ENCODE data around the gene LIG1.

The LIG1 gene

DNA sequence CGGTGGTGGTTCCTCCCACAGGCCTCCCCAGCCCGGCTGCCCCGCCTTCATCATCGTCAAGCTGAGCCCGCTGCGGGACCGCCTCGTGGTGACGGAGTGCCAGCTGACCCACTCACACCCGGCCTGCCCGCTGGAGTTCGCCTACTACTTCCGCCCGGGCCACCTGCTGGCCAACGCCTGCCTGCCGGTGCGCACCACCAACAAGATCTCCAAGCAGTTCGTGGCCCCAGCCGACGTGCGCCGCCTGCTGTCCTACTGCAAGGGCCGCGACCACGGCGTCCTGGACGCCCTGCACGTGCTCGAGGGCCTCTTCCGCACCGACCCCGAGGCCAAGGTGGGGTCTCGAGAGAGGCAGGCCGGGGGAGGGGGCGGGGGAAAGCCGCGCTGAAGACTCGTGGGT lies 12.3 kb upstream of the LIG1 start:
- DNase-seq (ENCODE audit: low read depth, low spot score) = no peak

DNA sequence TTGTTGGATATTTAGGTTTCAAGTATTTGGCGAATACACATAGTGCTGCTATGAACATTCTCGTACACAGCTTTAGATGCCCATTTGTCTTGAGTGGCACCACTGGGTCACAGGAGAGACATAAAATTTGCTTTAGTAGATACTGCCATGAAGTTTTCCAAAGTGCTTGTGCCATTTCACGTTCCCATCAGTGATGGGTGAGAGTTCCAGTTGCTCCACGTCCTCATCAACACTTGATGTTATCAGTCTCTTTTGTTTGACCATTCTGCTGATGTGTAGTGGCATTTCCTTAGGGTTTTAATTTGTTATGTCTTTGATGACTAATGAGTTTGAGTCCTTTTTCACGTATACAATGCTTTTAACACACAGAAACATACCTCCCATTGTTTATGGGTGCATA lies 11.4 kb upstream of the LIG1 start:
- no peak for DNase-seq (ENCODE audit: low read depth, low spot score)

DNA sequence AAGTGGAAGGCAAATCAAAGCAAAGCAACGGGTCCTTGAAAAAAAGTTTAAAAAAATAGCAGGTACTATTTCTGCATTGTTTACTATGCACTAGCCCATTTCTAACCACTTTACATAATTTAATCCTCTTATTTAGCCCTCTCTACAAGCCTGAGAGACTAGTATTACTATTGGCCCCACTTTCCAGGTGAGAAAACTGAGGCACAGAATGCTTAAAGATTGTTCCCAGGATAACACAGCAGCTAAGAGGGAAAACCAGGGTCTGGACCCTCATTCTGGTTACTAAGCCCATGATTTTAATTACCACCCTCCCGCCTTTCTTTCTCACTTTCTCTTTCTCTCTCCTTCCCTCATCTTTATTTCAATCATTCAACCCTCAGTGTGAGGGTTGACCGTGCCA lies 6.1 kb upstream of the LIG1 start:
- DNase-seq (ENCODE audit: low read depth, low spot score) = no peak

DNA sequence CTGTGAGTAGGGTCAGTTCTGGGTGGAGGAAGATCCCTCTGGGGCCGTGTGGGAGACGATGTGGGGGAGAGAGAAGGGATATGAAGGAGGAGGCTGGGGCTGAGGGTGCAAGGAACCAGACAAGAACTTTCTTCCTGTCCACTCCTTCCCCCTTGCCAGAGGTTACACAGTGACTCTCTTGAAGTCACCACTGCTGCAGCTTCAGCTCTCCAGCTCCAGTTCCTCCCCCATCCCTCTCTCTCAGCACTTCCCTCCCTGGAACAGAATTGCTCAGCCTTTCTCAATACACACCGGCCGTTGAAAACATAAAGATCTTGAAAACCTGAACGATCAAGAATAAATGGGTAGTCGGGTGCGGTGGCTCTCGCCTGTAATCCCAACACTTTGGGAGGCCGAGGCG lies 5.4 kb upstream of the LIG1 start:
- no peak for DNase-seq (ENCODE audit: low read depth, low spot score)

DNA sequence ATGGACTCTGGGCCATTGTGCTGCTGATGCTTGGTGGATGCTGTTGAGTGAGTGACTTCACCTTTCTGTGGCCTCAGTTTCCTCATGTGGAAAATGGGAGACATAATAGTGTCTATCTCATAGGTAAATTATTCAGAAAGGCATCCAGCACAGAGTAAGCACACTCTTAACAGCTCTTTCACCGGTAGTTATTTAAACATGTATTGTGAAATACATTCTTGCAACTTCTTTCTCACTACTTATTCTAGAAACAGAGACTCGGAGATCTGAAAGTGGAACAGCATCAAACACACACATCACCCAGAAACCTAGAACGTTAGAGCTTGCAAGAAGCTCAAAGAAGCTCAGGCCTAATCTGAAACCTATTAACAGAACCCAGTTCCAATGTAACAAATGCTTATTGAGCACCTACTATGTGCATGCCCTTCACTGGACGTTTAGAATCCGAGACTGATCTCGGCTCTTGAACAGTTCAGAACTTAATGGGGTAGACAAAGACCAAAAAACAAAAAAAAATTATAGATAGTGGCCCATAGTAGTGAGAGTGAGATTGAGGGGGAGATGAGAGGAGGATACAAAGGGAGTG lies 4.4 kb upstream of the LIG1 start:
- DNase-seq (ENCODE audit: low read depth, low spot score) = no peak

DNA sequence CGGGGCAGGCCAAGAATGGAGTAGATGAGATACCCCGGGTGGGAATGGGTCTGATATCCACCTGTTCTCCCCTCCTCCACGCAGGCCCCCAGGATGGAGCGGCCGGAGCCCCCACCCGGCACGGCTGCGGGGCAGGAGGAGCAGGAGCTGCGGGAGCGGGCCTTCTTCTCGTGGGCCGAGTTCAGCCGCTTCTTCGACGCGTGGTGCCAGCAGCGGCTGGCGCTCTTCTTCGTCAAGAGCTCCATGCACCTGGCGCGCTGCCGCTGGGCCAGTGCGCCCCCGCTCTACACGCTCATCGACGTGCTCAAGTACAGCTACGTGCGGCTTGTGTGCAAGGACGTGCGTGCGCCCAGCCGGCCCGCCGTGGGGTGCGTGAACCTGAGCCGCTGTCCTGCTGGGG lies 1.6 kb upstream of the LIG1 start:
- no peak for DNase-seq (ENCODE audit: low read depth, low spot score)

DNA sequence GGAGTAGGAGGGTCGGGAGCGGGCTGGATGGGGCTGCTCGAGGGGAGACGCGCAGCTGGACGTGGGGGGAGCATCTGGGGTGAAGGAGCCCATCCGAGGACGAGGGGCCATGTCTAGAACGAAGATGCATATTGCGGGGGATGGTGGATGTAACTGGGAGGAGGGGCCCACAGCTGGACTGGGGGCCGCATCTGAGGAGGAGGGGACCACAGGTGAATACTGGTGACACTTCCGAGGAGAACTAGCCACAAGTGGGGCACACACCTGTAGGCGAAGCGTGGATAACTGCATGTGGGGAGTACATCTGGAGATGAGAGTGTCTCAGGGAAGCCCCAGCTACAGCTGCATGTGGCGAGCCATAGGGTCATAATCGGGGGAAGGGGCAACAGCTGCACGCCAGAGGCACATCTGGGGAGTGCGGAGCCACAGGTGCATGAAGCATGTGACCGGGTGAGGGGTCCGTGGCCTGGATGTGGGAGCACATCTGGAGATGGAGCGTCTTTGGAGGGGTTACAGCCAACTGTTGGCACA lies 738 bp upstream of the LIG1 start:
- no peak for DNase-seq (ENCODE audit: low read depth, low spot score)

DNA sequence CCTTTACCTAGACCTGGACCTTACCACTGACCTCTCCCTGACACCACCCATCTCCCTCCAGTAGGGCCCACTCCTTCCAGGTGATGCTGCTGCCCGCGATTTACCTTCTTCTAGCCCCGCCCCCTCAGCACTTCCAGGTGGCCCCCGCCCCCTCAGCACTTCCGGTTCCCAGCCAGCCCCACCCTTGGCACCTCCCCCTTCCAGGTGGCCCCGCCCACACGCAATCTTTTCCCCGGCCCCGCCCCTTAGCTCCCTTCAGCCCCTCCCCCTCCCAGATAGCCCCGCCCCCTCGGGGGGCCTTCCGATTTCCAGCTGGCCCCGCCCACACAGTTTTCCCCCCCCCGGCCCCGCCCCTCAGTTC lies 586 bp downstream of the LIG1 start:
- no peak for DNase-seq (ENCODE audit: low read depth, low spot score)

DNA sequence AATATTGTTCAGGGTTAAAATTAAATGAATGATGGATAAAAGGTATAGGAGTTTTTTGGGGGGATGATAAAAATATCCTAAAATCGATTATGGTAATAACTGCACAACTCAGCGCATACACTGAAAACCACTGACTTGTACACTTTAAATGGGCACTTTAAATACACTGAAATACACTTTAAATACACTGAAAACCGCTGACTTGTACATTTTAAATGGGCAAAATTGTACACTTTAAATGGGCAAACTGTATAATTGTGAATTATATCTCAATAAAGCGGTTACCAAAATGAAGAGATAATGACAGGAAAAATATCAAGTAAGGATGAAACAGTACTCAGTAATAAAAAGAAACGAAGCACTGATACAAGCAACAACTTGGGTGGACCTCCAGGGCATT lies 1.5 kb downstream of the LIG1 start:
- no peak for DNase-seq (ENCODE audit: low read depth, low spot score)

DNA sequence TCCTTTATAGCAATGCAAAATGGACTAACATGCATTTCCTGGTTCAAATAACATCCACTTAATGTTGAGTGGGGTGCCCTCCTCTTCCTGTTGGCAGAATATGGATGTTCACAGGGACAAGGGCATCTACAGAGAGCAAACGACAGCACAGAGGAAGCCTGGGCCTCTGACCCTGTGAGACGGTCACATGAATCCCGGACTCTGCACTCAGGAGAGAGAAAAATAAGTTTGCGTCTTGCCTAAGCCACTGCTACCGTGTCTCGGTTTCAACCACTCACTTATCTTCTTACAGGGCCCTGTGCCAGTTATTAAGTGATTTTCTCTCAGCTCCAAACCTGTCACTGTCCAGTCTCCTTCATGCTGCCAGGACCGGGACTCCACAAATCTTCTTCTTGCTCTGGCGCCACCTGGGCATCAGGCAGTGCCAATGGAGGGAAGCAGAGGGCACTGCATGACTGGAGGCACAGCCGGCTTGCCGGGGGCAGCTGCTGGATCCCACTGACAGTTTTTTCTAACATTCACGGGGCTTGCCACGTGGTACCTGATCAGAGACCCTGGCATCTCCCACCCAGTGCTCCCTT lies 11.8 kb downstream of the LIG1 start:
- no peak for DNase-seq (ENCODE audit: low read depth, low spot score)

DNA sequence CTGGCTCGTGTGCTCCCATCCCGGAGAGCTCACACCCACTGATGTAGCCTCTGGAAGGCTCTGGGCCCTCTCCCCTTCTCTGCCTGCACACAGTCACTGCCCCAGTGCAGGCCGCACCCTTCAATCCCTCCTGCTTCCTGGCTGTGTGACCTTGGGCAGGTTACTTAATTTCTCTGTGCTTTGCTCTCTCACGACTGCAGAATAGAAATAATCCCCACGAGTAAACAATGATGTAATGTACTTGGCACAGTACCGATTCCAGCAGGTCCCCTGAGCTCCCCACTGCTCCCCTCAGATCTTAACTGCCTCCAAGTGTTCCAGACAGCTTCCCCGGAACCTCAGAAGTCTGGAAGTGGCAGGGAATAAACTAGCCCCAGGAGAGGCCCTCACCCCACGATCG lies 16.1 kb downstream of the LIG1 start:
- DNase-seq (ENCODE audit: low read depth, low spot score) = no peak

DNA sequence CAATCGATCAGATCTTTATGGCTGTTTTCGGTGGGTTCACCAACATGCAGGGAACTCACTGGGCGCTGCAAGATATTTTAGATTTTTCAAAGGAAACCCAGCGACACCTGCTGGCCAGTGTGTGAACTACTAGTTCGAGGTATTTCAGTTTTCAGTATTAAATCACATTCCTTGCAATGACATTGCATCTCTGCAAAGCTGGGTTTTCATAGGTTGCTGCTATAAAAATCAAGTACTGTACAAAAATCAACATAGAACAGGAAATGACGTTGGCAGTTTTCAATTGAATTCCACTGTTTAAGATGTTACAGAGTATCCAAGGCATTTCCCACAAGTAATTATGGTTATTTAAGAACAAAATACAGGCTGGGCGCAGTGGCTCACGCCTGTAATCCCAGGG lies 17.6 kb downstream of the LIG1 start:
- peak; percentile 46 for DNase-seq (ENCODE audit: low read depth, low spot score)

DNA sequence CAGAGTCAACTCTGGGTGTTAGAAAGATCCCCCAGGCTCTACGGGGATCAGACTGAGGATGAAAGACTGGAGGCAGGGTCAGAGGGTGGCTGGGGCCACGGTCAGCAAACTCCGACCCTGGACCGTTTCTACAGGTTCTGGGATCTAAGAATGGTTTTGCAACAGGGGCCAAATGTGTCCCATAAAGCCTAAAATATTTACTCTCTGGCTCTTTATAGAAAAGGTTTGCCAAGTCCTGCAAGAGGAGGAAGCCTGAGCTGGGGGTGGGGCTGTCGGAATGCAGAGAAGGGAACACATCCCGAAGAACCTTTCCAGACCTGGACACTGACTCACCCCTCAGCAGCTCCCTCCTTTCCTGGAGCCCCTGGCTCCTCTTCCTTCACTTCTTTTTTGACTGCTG lies 20.7 kb downstream of the LIG1 start:
- DNase-seq (ENCODE audit: low read depth, low spot score) = no peak

DNA sequence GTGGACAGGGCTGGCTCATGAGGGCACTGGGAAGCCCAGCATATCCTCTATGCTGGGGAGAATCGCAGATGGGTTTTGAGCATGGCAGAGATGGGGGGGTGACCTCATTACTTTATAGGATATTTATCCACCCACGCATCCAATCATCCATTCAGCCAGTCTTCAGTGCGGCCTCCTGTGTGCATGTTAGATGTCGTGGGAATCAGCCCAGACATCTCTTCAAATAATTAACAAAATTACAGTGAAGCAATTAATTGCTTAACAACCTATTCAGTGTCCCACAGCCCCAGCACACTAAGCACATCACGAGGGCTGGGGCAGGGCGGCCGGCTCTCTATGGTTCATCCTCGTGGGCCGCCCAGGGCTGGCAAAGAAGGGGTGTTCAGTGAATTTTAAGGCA lies 21.6 kb downstream of the LIG1 start:
- DNase-seq (ENCODE audit: low read depth, low spot score) = no peak

DNA sequence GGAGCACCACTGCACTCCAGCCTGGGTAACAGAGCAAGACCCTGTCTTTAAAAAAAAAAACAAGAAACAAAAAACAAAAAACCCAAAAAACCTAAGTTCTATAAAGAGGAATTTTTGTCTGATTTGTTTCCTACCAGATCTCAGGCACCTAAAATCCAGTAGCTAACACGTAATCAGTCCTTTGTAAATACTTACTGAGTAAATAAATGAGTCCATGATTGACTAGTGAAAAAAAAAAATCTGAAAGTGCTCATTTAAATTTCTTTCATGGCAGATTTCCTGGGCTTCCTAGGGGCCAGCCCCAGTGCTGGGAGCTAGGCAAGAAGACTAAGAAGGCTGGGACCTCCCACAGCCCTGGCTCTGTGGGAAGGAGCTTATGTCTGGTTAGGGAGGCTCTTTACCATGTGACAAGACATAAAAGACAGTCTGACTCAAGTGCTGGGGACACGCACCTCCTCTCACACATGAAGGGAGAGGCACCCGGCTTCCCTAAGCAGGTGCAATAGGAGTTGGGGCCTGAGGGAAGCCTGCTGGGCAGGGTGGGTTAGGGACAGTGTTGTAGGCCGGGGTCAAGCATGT lies 22.5 kb downstream of the LIG1 start:
- DNase-seq (ENCODE audit: low read depth, low spot score) = no peak

DNA sequence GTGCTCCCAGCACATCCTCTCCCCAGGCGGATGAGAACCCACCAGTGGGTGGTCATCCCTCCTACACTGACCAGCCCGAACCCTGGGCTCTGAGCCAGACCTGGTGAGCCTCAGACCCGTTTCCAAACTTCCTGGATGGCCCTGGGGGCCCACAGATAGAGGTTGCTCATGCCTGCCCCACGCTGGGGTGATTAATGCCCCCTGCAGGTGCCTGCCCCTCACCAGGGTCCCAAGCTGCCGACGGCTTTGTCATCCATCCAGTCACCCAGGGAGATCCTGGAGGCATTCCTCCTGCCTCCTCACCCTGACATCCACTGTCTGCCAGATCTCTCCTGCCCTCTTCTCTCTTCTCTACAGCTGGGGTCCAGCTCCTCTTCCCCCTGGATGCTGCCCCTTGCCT lies 31.1 kb downstream of the LIG1 start:
- DNase-seq (ENCODE audit: low read depth, low spot score) = no peak

DNA sequence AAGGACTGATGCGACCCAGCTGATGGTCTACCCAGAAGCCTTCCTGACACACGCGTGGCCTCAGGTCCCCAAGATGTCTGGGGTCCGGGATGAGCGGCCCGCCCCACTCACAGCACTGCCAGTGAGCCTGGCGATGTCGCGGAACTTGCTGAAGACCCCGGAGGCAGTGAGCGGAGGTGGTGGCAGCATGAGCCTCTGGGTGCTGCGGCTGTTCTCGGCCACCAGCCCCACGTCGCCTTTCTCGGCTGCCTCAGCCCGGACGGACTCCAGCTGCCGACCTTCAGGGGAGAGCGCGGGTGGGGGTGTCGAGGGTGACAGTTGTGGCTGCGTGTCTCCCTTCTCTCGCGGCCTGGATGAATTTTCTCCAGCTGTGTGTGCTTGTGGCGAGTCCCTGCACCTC lies 32.7 kb downstream of the LIG1 start:
- DNase-seq (ENCODE audit: low read depth, low spot score) = no peak

DNA sequence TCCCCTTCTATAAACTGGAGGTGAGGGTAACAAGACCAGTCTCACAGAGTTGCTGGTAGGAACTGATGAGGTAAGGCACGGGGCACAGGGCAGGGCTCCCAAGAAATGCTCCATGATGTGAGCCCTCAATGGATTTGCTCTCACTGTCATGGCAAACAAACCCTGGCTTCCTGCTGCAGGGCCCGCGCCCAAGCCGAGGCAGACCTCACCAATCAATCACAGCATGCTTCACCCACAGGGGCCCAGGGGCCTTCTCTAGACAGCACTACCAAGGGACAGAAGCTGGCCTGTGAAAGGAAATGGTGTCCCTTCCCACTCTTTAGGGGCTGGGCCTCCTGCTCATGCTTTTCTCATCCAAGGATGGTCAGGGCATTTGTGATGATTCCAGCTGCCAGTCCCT lies 33.6 kb downstream of the LIG1 start:
- no peak for DNase-seq (ENCODE audit: low read depth, low spot score)

DNA sequence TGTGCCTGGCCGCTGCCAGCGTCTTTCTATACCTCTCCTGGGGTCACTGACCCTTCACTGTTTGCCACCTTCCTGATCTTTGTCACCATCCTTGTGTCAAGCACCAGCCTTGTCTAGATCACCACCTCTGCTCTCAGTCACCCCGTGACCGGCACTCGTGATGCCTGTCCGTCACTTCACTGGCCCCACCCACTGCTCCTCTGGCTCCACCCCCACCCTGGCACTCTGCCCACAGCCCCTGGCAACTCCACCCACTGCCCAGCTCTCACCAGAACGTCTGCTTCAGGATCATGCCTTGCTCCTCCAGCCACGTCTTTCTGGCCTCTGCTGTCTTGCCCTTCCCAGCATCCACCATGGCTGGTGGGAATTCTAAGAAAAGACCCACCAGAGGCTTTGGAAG lies 34.7 kb downstream of the LIG1 start:
- no peak for DNase-seq (ENCODE audit: low read depth, low spot score)

DNA sequence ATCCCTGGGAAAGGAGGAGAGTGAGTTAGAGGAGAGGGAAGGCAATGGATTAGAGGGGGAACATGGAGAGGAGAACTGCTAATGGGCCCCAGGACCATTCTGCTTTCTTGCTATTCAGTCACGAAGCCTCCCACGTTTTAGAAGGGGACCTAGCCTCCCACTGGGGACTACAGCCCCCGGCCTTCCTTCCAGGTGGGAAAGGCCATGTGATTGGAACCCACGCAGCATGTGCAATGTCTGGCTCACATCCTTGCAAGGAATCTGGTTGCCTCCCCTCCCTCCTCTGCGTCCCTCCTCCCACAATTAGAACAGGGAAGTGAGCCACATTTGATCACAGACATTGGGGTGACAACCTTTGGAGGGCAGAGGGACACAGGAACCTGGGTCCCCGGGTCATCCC lies 37.0 kb downstream of the LIG1 start:
- no peak for DNase-seq (ENCODE audit: low read depth, low spot score)

DNA sequence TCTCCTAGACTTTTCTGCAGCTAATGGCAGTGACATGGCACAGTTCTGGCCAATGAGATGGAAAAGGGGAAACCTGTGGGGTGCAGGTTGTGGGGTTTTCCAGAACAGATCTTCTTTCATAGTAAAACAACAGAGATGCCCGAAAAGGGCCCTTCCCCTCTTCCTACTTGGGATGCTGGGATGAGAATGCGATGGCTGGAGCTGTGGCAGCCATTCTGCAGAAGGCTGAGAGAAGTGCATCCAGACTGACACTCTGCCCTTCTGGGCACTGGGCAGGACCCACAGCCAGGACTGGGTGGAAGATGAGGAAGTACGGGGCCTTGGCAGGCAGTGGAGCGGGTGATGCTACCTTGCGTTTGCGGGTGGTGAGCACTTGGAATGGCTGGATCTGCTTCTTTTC lies 42.6 kb downstream of the LIG1 start:
- no peak for DNase-seq (ENCODE audit: low read depth, low spot score)

DNA sequence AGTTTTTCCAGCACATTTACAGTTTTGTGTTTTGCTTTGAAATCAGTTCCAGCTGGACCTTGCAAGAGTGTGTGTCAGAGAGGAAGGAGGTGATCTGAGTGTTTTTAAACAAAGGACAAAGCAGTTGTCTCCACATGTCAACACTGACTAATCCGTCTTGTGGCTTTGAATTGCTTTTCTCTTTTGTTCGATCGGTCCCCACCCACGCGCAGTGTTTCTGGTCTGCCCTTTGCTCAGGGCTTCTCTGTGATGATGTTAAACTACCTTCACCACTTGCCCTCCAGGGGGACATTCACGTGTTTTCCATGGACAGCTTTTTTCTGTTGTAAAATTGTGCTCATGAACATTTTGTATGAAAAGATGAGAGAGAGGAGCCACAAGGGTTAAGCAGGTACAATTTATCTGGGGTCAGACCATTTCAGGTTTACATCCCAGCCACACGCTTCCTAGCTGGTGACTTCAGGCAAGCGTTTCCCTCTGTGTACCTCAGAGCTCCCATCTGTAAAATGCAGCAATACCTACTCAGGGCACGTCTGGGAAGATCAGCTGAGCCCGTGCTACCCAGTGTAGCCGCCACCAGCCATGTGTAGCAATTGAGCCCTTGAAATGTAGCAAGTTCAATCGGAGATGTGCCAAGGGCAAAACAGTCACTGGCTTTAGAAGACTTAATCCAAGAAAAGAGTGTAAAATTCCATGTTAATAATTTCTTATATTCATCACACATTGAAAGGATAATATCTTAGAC lies 46.1 kb downstream of the LIG1 start:
- DNase-seq (ENCODE audit: low read depth, low spot score) = no peak

DNA sequence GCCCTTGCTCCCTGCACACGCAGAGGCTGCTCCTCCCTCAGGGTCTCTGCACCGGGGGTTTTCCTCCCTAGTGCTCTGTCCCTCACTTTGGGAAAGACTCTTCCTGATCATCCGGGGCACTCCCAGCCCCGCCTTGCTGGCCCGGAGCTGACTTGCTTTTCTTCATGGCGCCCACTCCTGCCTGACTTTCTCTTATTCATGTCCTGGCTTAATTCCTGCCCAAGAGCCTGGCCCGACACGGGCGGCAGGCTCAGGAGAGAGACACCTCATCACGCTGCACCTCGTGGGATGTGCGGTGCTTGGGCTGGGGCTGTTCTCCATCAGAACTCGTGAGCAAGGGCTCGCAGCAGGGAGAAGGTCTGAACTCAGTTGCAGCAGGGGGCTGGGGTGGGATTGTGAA lies 47.7 kb downstream of the LIG1 start:
- no peak for DNase-seq (ENCODE audit: low read depth, low spot score)
